Peyer's patch (tissue), 4 donors: ENCODE measurements around the gene LUZP1.

Experiments used
- POLR2A ChIP-seq, 2 donors: fragments of 450-650 bp; IDR thresholded peaks; one replicate each; pipeline ENCODE4 v1.5.1; 2017; ENCODE audit warnings: antibody characterized with exemption in 2 of 2, mild to moderate bottlenecking in 2 of 2, moderate library complexity in 2 of 2
- TF ChIP-seq, protein P1 (sequence below), 6 experiments: fragments of 450-650 bp in 4 of 6; fragments of 200-600 bp in 2 of 6; sonication (generic) in 1 of 6; IDR thresholded peaks; one replicate each; pipeline ENCODE4 v1.5.1; 2017 to 2019; ENCODE audit warnings: antibody characterized with exemption in 6 of 6, mild to moderate bottlenecking in 3 of 6, moderate library complexity in 1 of 6

DNA sequence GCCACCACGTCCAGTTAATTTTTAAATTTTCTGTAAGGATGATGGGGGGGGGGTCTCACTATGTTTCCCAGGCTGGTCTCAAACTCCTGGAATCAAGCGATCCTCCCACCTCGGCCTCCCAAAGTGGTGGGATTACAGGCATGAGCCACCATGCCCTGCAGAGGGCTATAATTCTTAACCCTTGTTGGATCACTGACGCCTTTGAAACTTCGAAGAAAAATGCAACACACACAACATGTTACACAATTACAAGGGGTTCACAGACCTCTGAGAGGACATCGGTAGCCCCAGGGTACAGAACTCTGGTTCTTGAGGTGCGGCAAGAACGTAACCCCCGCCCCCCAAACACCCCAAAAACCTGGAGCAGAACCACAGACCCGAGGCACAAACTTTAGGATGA is 8.4 kb upstream of the LUZP1 start:
- no peak for TF ChIP-seq POLR2A (IDR thresholded peaks at IDR 0.05)
- TF ChIP-seq, protein P1, sequence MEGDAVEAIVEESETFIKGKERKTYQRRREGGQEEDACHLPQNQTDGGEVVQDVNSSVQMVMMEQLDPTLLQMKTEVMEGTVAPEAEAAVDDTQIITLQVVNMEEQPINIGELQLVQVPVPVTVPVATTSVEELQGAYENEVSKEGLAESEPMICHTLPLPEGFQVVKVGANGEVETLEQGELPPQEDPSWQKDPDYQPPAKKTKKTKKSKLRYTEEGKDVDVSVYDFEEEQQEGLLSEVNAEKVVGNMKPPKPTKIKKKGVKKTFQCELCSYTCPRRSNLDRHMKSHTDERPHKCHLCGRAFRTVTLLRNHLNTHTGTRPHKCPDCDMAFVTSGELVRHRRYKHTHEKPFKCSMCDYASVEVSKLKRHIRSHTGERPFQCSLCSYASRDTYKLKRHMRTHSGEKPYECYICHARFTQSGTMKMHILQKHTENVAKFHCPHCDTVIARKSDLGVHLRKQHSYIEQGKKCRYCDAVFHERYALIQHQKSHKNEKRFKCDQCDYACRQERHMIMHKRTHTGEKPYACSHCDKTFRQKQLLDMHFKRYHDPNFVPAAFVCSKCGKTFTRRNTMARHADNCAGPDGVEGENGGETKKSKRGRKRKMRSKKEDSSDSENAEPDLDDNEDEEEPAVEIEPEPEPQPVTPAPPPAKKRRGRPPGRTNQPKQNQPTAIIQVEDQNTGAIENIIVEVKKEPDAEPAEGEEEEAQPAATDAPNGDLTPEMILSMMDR (IDR thresholded peaks at IDR 0.05), result no peak
